Upper lobe of left lung (tissue), 4 donors: ENCODE data around the gene KAZN.
A peak's percentile ranks its signal among the peaks of the same experiment; 100 is the strongest.

Source experiments
- CTCF ChIP-seq, 6 experiments: fragments of 450-650 bp in 4 of 6; fragments of 200-600 bp in 2 of 6; sonication (generic) in 2 of 6; IDR thresholded peaks; one replicate each; pipeline ENCODE4 v1.5.1; 2016 to 2019; ENCODE audit warnings: antibody characterized with exemption in 6 of 6
- EP300 ChIP-seq, 4 donors: sonication (generic); formaldehyde crosslinking; IDR thresholded peaks; one replicate each; pipeline ENCODE4 v1.5.1; 2017; ENCODE audit warnings: antibody characterized with exemption in 4 of 4, control low read depth in 2 of 4
- POLR2A ChIP-seq, 4 donors: fragments of 450-650 bp; IDR thresholded peaks; one replicate each; pipeline ENCODE4 v1.5.1; 2016 to 2017; ENCODE audit warnings: antibody characterized with exemption in 4 of 4, mild to moderate bottlenecking in 2 of 4
- POLR2AphosphoS5 ChIP-seq, 2 donors: sonication (generic); formaldehyde crosslinking; IDR thresholded peaks; one replicate each; pipeline ENCODE4 v1.5.1; 2017; ENCODE audit warnings: antibody characterized with exemption in 2 of 2

DNA sequence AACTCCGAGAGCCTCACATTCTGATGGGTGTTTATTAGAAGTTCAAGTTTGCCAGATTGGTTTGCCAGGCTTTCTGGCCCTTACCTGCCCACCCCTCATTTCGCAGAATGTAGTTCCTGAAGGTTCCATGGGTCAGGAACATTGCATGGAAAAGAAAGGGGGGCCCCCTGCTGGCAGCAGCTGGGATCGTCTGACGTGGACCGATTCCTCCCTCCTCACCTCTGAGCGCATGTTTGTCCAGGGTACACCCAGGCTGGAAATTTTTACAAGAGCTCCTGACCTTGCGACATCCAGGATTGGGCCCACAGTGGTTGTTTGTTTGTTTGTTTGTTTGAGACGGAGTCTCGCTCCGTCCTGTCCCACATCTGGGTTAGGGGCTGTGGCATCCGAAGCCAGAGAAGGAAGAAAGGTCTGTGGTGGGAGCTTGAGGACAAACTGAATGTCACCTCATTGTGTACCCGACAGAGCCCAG, 429.1 kb downstream of the KAZN start:
- TF ChIP-seq CTCF (IDR thresholded peaks at IDR 0.05) = peak; percentile 74 to 91 (median 82)
- TF ChIP-seq POLR2AphosphoS5 (IDR thresholded peaks at IDR 0.05) = no peak
- TF ChIP-seq POLR2A (IDR thresholded peaks at IDR 0.05) = no peak
- no peak for TF ChIP-seq EP300 (IDR thresholded peaks at IDR 0.05)
